ENCODE results near the gene GREM1. TPM values are rescaled to one million over a fixed set of nuclear protein-coding genes. Genes with fewer than 3 reads are reported as not detected.

GREM1 gene
- total and polyA plus RNA-seq, 3 donors from 2014 or later, result 1.4 to 1.8 (median 1.6) TPM

GRCh38 chr15:32784581-32784980 is 66.8 kb downstream of the GREM1 start:
- H3K27me3 ChIP-seq, result no peaks in the 10 kb centered on the region
- H3K4me3 ChIP-seq, result no peak overlapping the region
- no peaks in the 10 kb centered on the region for H3K4me1 ChIP-seq
- H3K9me3 ChIP-seq, result no peaks in the 10 kb centered on the region
- no peak for DNase-seq
- TF ChIP-seq POLR2A (IDR thresholded peaks at IDR 0.05), result no peak
- no peak for TF ChIP-seq CTCF (IDR thresholded peaks at IDR 0.05)
- H3K36me3 ChIP-seq (ENCODE audit: low read depth, missing control alignments), result no peaks in the 10 kb centered on the region
- no peak overlapping the region for H3K27ac ChIP-seq
- intact Hi-C loops (cut with DNase I; ENCODE audit: low total_unique reads), result no loop called here

DNA sequence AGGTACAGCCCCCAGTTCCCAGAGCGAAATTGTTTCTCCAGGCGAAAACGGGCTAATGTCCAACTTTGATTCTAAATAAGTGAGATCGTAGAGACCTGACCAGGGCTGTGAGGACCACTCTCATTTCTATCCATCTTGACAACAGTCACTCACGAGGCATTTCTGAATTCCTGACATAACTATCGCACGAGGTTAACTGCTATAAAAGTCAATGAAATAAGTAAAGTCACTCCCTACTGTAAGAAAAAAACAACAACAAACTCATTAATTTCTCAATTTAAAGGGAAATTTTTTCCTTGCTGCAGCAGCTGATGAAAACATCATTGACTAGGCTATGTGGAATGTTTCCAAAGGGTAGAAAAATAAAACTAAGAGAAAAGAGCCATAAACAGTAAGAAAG is 69.1 kb downstream of the GREM1 start:
- H3K27ac ChIP-seq, result no peak overlapping the region
- H3K27me3 ChIP-seq, result no peaks in the 10 kb centered on the region
- no peaks in the 10 kb centered on the region for H3K36me3 ChIP-seq (ENCODE audit: low read depth, missing control alignments)
- H3K4me1 ChIP-seq, result no peaks in the 10 kb centered on the region
- TF ChIP-seq POLR2A (IDR thresholded peaks at IDR 0.05) (no peak), CTCF (IDR thresholded peaks at IDR 0.05) (no peak)
- intact Hi-C loops (cut with DNase I; ENCODE audit: low total_unique reads), result no loop called here
- DNase-seq, result no peak
- H3K9me3 ChIP-seq, result no peaks in the 10 kb centered on the region
- no peak overlapping the region for H3K4me3 ChIP-seq
- 76 to 82% methylated on average over 7 of the region's 7 CpGs for WGBS, 2 donors

DNA sequence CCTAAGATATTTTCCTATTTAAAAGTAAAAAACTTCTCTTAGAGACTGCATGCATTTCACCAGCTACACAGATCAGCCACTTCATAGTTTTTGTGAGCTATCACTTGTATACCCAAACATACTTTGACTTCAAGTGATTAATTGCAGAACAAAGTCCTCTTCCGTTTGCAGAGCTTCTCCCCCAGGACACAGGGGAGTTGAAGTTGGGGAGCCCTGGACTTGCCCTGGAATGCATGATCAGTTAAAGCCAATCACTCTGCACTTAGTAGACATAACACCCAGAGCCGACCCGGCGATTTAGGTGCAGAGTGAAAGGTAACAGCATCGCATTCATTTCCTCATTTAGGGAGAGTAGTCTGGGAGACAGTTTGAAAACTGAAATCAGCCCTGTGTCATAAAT is 70.1 kb downstream of the GREM1 start:
- Histone ChIP-seq H3K36me3 (ENCODE audit: low read depth, missing control alignments) (no peaks in the 10 kb centered on the region), H3K27ac (no peak overlapping the region), H3K4me1 (no peaks in the 10 kb centered on the region), H3K9me3 (no peaks in the 10 kb centered on the region), H3K4me3 (no peak overlapping the region), H3K27me3 (no peaks in the 10 kb centered on the region)
- no peak for DNase-seq
- WGBS, 2 donors, result 70 to 80% methylated on average over 5 of the region's 5 CpGs
- TF ChIP-seq CTCF (IDR thresholded peaks at IDR 0.05), result no peak
- no peak for TF ChIP-seq POLR2A (IDR thresholded peaks at IDR 0.05)
- intact Hi-C loops (cut with DNase I; ENCODE audit: low total_unique reads), result no loop called here

GRCh38 chr15:32790352-32790999 is 72.7 kb downstream of the GREM1 start:
- no peak overlapping the region for H3K4me3 ChIP-seq
- intact Hi-C loops (cut with DNase I; ENCODE audit: low total_unique reads), result no loop called here
- H3K36me3 ChIP-seq (ENCODE audit: low read depth, missing control alignments), result no peaks in the 10 kb centered on the region
- no peak overlapping the region for H3K27ac ChIP-seq
- no peaks in the 10 kb centered on the region for H3K4me1 ChIP-seq
- TF ChIP-seq CTCF (IDR thresholded peaks at IDR 0.05) (no peak), POLR2A (IDR thresholded peaks at IDR 0.05) (no peak)
- no peak for DNase-seq
- H3K9me3 ChIP-seq, result no peaks in the 10 kb centered on the region
- 73 to 84% methylated on average over 2 of the region's 2 CpGs for WGBS, 2 donors
- no peaks in the 10 kb centered on the region for H3K27me3 ChIP-seq

DNA sequence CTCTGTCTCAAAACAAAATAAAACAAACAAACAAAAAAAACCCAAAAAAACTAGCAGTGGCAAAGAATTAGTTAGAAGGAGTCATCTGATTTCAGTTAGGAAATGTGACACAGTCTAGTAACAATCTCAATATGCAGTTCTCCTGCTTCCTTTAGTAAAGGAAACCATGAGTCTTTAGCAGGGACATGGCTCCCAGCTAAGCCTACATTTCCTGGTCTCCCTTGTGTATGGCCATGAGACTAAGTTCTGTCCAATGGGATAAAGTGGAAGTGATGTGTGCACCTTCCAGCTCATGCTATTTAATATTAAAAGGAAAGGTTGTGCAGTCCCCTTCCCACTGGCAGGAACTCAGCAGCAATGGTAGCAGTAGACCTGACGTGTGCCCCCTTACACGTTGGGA is 74.6 kb downstream of the GREM1 start:
- WGBS, 2 donors, result 31 to 67% methylated on average over 2 of the region's 2 CpGs
- no peaks in the 10 kb centered on the region for H3K36me3 ChIP-seq (ENCODE audit: low read depth, missing control alignments)
- H3K27ac ChIP-seq, result no peak overlapping the region
- H3K27me3 ChIP-seq, result no peaks in the 10 kb centered on the region
- H3K4me3 ChIP-seq, result no peak overlapping the region
- no peaks in the 10 kb centered on the region for H3K9me3 ChIP-seq
- DNase-seq, result no peak
- no peak for TF ChIP-seq POLR2A (IDR thresholded peaks at IDR 0.05)
- no peak for TF ChIP-seq CTCF (IDR thresholded peaks at IDR 0.05)
- intact Hi-C loops (cut with DNase I; ENCODE audit: low total_unique reads), result no loop called here
- H3K4me1 ChIP-seq, result no peaks in the 10 kb centered on the region
